Activated CD8-positive, alpha-beta T cell treated with anti-CD3 and anti-CD28 coated beads, Interleukin-2, amount 10 ng/mL, durations not matched to agents 7 days and 5 days (primary cell): ENCODE data around the gene EPS8L1. TPM values are rescaled to one million over a fixed set of nuclear protein-coding genes. Genes with fewer than 3 reads are reported as not detected.

Experiments
- ATAC-seq: fragments of 150-1000 bp; cut with Tn5 transposase; one replicate; pipeline ENCODE4 v1.10.0; 2021; ENCODE audit warnings: moderate library complexity
- CTCF ChIA-PET: fragments of 350-600 bp; sonication (Branson Sonifier 250); formaldehyde crosslinking; loops from one replicate; lab custom pipeline; 2021; ENCODE audit warnings: antibody characterized with exemption; lab: Charles Lee
- POLR2A ChIA-PET: fragments of 350-600 bp; sonication (Branson Sonifier 250); formaldehyde crosslinking; loops from one replicate; lab custom pipeline; 2021; ENCODE audit warnings: antibody characterized with exemption; lab: Charles Lee
- DNase-seq: peaks from one replicate; pipeline ENCODE4 v3.0.0-alpha.2; 2020
- H3K27ac Mint-ChIP-seq: one replicate; pipeline ENCODE4 v1.8.0; 2021; ENCODE audit warnings: mild to moderate bottlenecking, mixed read lengths
- H3K27me3 Mint-ChIP-seq: one replicate; pipeline ENCODE4 v1.8.0; 2021; ENCODE audit warnings: low read depth, mixed read lengths
- H3K36me3 Mint-ChIP-seq: one replicate; pipeline ENCODE4 v1.8.0; 2021; ENCODE audit warnings: low read depth, mixed read lengths
- H3K4me1 Mint-ChIP-seq: one replicate; pipeline ENCODE4 v1.8.0; 2021; ENCODE audit warnings: low read depth, mixed read lengths
- H3K4me3 Mint-ChIP-seq: one replicate; pipeline ENCODE4 v1.8.0; 2021; ENCODE audit warnings: mild to moderate bottlenecking, mixed read lengths
- H3K9me3 Mint-ChIP-seq: one replicate; pipeline ENCODE4 v1.8.0; 2022; ENCODE audit warnings: mixed read lengths; ENCODE audit not compliant: insufficient read depth
- microRNA-seq: library from miRNA; unstranded; fragments of <30 nt; microRNA quantifications from one replicate; pipeline ENCODE4 v1.2.0, GENCODE V29; 2022
- total RNA-seq, 2 experiments: library from RNA; stranded (reverse); gene quantifications; one replicate each; pipeline ENCODE4 v1.2.3, GENCODE V29; 2021

The EPS8L1 gene
- total RNA-seq, 2 experiments from 2014 or later: 4.9 to 8.6 TPM

GRCh38 chr19:55132453-55133129 lies 56.9 kb downstream of the EPS8L1 start:
- Mint-ChIP-seq H3K36me3 (no peaks in the 10 kb centered on the region), H3K27me3 (peaks cover 15% of the 10 kb centered on the region), H3K27ac (no peak overlapping the region), H3K4me3 (no peak overlapping the region), H3K4me1 (no peaks in the 10 kb centered on the region), H3K9me3 (no peaks in the 10 kb centered on the region)
- CTCF ChIA-PET: interaction anchor here (1.0 to 1.7 kb wide), 2 partner anchors 43 to 251 kb away, joined by 3 to 8 read pairs; no protein-coding TSS in a partner anchor
- POLR2A ChIA-PET: no interaction called here
- ATAC-seq (no peak), DNase-seq (no peak)

- CTCF ChIA-PET: interaction anchor here (1.0 kb wide), 1 partner anchor 45 kb away, joined by 3 read pairs; no protein-coding TSS in a partner anchor
- H3K4me1 Mint-ChIP-seq: no peaks in the 10 kb centered on the region
- DNase-seq (no peak), ATAC-seq (no peak)
- no peaks in the 10 kb centered on the region for H3K9me3 Mint-ChIP-seq
- H3K27me3 Mint-ChIP-seq: peaks cover 15% of the 10 kb centered on the region
- H3K27ac Mint-ChIP-seq: no peak overlapping the region
- no peaks in the 10 kb centered on the region for H3K36me3 Mint-ChIP-seq
- POLR2A ChIA-PET: no interaction called here
- no peak overlapping the region for H3K4me3 Mint-ChIP-seq
Observed at GRCh38 chr19:55133639-55134444, 58.2 kb downstream of the EPS8L1 start.

GRCh38 chr19:55134736-55135135 lies 59.1 kb downstream of the EPS8L1 start:
- DNase-seq (no peak), ATAC-seq (no peak)
- POLR2A ChIA-PET: no interaction called here
- Mint-ChIP-seq H3K36me3 (no peaks in the 10 kb centered on the region), H3K9me3 (no peaks in the 10 kb centered on the region), H3K4me3 (no peak overlapping the region), H3K27me3 (peaks cover 15% of the 10 kb centered on the region), H3K27ac (no peak overlapping the region), H3K4me1 (no peaks in the 10 kb centered on the region)
- CTCF ChIA-PET: no interaction called here

GRCh38 chr19:55136399-55137102 lies 60.9 kb downstream of the EPS8L1 start:
- Mint-ChIP-seq H3K9me3 (no peaks in the 10 kb centered on the region), H3K27ac (no peak overlapping the region), H3K36me3 (no peaks in the 10 kb centered on the region), H3K4me3 (no peak overlapping the region), H3K4me1 (no peaks in the 10 kb centered on the region), H3K27me3 (peaks cover 10% of the 10 kb centered on the region)
- POLR2A ChIA-PET: no interaction called here
- DNase-seq: no peak
- CTCF ChIA-PET: interaction anchor here (0.8 to 1.2 kb wide), 4 partner anchors 9 to 368 kb away, joined by 3 to 5 read pairs (median 4); no protein-coding TSS in a partner anchor
- no peak for ATAC-seq

Small RNA genes lying within 50 kb of the gene (microRNA-seq; reads per million reads assigned to microRNA genes)
- gene MIR7975: not detected

Other genes with a start within 250 kb of the EPS8L1 start
- gene KIR2DS4, start 243.2 kb upstream of the EPS8L1 start, total RNA-seq: under 1 TPM in 1 of 2 experiments, not detected in 1; 0.18 TPM
- gene KIR3DL2, start 225.4 kb upstream of the EPS8L1 start, total RNA-seq: under 1 TPM; 0.44 to 0.61 TPM
- gene FCAR, start 201.6 kb upstream of the EPS8L1 start, total RNA-seq: not detected
- gene NCR1, start 169.7 kb upstream of the EPS8L1 start, total RNA-seq: under 1 TPM; 0.26 to 0.47 TPM
- gene NLRP7, start 128.3 kb upstream of the EPS8L1 start, total RNA-seq: not detected
- gene NLRP2, start 109.5 kb upstream of the EPS8L1 start, total RNA-seq: 10 to 100 TPM; 22.8 to 26.8 TPM
- gene GP6, start 37.6 kb upstream of the EPS8L1 start, total RNA-seq: under 1 TPM; 0.39 to 0.58 TPM
- gene RDH13, start 12.7 kb upstream of the EPS8L1 start, total RNA-seq: 10 to 100 TPM; 30.9 to 33.1 TPM
- gene PPP1R12C, start 41.8 kb downstream of the EPS8L1 start, total RNA-seq: 100 to 1,000 TPM; 137 to 142 TPM
- not detected for gene TNNT1, start 73.3 kb downstream of the EPS8L1 start, total RNA-seq
- not detected for gene TNNI3, start 81.9 kb downstream of the EPS8L1 start, total RNA-seq
- under 1 TPM; 0.21 to 0.23 TPM for gene DNAAF3, start 90.7 kb downstream of the EPS8L1 start, total RNA-seq
- 1 to 10 TPM in 1 of 2 experiments, under 1 TPM in 1; 0.47 to 1.3 TPM for gene SYT5, start 104.4 kb downstream of the EPS8L1 start, total RNA-seq
- not detected for gene PTPRH, start 133.6 kb downstream of the EPS8L1 start, total RNA-seq
- 10 to 100 TPM; 11.0 to 13.8 TPM for gene TMEM86B, start 152.9 kb downstream of the EPS8L1 start, total RNA-seq
- 100 to 1,000 TPM; 256 to 265 TPM for gene PPP6R1, start 183.1 kb downstream of the EPS8L1 start, total RNA-seq
- 10 to 100 TPM; 31.1 to 32.7 TPM for gene HSPBP1, start 204.2 kb downstream of the EPS8L1 start, total RNA-seq
- gene BRSK1, start 208.1 kb downstream of the EPS8L1 start, total RNA-seq: 1 to 10 TPM; 7.3 to 7.5 TPM
- under 1 TPM in 1 of 2 experiments, not detected in 1; 0.26 TPM for gene TMEM150B, start 249.5 kb downstream of the EPS8L1 start, total RNA-seq